GM19238 (cell line): ENCODE results near the gene TMEM239.
"Not testable (repeated sequence)": the region's sequence is repeated elsewhere in the genome, so short reads cannot be mapped to it uniquely, and the experiment has no call there.

Experiments
- DNase-seq: peaks from one replicate; pipeline ENCODE4 v3.0.0; 2011; ENCODE audit warnings: low spot score; ENCODE audit not compliant: insufficient read length

Gene TMEM239

GRCh38 chr20:2816030-2816582, at the start of gene TMEM239:
TSS of gene TMEM239 (plus strand) at chr20:2816364. CDS start at chr20:2816555, 191 bp downstream.
- no peak for DNase-seq

- DNase-seq = no peak
These were observed 48.2 kb upstream of the TMEM239 start for GRCh38 chr20:2767768-2768631.

- DNase-seq = no peak
These were observed 47.5 kb upstream of the TMEM239 start for GRCh38 chr20:2768632-2769015.

DNA sequence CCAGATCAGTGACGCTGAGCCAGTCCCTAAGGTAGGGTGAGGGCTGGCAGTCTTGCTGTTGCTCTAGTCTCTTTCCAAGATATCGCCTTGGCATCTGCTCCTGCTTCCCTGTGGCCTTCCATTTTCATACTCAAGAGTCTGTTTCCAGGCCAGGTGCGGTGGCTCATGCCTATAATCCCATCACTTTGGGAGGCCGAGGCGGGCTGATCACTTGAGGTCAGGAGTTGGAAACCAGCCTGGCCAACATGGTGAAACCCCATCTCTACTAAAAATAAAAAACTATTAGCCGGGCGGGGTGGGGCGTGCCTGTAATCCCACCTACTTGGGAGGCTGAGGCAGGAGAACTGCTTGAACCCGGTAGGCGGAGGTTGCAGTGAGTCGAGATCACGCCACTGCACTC, 46.1 kb upstream of the TMEM239 start:
- not testable (repeated sequence) for DNase-seq

DNA sequence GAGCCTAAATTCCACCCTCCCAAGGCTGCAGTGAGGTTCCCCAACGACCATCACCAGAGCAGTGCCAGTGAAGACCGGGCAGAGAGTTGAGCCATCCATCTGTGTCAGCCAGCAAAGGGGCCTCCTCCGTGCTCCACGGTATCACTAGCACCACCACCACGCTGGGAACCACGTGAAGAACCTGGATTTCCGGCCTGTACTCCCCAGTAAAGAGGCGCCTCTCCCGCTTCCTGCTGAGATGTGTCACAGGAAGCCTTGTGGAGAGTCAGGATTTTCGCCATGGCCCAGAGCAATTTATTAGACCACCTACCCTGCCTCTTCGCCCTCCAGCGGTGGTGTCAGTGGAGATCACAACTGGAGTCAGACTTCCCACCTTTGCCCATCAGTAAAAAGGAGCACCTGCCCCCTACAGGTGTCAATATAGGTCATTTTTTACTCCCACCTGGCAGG, 44.5 kb upstream of the TMEM239 start:
- DNase-seq = no peak

DNA sequence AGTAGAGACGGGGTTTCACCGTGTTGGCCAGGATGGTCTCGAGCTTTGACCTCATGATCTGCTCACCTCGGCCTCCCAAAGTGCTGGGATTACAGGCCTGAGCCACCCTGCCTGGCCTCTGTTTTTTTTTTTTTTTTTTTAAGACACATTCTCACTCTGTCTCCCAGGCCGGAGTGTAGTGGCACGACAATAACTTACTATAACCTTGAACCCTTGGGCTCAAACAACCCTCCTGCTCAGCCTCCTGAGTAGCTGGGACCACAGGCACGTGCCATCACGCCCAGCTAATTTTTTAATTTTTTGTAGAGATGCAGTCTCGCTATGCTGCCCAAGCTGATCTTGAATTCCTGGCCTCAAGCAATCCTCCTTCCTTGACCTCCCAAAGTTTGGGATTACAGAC, 42.4 kb upstream of the TMEM239 start:
- DNase-seq = no peak

- DNase-seq = no peak
These were observed 41.0 kb upstream of the TMEM239 start for GRCh38 chr20:2775139-2775538.

DNA sequence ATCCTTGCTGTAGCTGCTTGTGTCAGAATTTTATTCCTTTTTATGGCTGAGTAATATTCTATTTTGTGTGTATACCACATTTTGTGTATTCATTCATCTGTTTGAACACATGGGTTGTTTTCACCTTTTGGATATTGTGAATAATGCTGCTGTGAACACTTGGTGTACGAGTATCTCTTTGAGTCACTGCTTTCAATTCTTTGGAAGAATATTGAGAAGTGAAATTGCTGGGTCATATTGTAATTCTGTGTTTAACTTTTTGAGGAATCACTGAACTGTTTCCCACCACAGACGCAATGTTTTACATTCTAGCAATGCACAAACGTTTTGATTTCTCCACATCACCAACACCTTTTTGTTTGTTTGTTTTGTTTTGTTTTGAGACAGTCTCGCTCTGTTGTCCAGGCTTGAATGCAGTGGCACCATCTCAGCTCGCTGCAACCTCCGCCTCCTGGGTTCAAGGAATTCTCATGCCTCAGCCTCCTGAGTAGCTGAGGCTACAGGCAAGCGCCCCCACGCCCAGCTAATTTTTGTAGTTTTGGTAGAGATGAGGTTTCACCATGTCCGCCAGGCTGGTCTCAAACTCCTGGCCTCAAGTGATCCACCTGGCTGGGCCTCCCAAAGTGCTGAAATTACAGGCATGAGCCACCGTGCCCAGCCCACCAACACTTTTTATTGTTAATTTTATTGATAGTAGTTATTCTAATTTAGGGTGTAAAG, 37.4 kb upstream of the TMEM239 start:
- no peak for DNase-seq

DNA sequence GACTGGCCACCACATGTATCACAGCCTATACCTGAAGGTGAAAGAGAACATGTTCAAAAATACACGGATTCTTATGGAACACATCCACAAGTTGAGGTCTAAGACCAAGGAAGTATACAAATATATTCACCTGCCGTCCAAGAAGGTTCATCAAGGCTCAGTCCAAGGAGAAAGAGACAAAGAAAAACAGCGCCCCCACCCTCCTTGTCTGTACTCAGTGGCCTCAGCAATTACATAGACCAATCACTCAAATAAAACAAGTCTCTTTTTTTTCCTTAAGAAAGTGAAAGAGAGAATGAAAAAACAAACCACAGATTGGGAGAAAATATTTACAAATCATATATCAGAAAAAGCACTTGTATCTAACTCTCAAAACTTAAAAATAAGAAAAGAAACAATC, 35.2 kb upstream of the TMEM239 start:
- DNase-seq = no peak

- no peak for DNase-seq
These were observed 32.1 kb upstream of the TMEM239 start for GRCh38 chr20:2783908-2784566.

GRCh38 chr20:2793471-2793870, 22.7 kb upstream of the TMEM239 start:
- DNase-seq = no peak

DNA sequence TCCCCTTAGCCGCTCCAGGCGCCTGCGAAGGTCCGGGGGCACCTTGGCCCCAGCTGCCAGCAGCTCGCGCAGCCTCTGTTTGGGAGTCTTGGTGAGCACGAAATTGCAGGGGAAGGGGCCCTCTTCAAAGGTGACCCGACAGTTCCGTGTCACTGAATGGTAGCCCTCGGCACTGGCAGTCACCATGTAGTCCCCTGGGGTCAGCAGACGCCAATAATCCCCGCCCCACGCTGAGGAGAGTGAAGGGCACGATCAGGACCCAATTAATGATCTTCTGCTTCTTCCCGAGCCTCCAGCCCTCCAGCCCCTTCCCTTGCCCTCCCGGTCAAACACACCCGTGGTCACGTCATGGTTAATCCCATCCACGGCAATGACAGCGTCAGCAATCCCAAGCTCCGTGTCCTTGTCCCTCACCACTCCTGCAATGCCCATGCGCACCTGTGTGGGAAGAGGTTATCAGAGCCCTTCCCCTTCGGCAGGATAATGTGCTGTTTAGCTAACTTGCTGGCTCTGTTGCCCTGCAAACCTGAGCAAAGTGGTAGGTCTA, 21.9 kb upstream of the TMEM239 start:
- DNase-seq = no peak

GRCh38 chr20:2794866-2795447, 21.2 kb upstream of the TMEM239 start:
- no peak for DNase-seq

GRCh38 chr20:2795451-2795850, 20.7 kb upstream of the TMEM239 start:
- no peak for DNase-seq

DNA sequence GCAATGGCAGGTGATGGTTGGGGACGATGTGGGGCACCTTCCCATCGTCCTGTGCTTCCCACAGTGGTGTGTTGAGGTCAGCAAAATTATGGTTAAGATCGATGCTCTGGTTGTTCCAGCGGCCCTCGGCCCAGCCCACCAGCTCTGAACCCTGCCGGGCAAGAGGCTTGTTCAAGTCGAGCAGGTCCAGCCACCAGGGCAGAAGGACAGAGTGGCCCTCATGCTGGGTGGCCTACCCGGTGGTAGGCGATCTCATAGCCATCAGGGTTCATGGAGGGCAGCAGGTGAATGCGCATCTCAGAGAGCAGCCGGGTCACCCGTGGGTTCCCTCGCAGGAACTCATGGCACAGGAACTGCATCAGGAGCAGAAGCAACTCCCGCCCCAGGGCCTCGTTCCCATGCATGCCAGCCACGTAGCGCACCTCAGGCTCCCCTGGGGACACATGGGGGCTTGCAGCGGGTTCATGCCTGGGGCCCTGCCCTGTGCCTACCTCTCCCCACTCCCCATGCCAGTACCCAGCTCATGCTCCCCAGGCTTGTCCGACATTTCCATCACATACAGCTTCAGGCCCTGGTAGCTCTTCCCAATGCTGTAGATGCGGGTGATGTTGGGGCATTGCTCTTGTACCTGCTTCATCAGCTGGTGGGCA, 20.0 kb upstream of the TMEM239 start:
- no peak for DNase-seq

DNA sequence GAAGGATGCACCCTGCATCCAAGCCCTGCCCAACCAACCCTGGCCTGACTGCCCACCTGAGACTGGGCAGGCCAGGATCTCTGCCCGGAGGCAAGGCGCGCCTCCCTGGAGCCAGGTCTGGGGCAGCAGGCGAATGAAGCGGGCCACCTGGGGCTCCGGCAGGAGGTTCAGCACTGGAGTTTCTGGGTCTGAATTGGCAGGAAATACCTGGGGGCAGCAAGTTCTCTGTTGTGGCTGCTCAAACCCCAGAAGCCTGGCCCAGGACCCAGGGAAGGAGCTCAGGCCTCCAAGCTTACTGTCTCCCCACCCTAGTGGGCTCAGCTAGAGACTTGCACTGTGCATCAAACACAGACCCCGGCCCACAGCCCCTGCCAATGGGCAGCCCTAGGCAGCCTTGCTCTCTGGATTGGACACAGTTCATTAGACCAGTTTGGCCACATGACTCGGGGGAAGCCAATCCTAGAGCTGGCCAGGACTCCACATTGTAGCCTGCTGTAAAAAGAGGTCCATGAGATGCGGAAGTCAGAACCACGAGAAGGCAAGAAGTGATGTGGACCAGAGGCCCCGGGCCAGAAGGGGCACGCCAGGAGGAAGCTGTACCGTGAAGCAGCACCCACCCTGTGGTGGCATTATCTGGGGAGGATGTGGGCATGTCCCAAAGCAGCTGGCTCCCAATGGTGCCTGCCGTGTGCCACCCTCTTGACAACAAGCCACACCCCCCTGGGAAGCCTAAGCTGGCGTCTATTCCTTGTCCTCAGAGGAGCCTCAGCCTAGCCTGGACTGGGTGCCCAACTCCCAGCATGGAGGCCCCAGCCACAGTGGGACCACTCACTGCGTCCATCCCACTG, 18.8 kb upstream of the TMEM239 start:
- no peak for DNase-seq

DNA sequence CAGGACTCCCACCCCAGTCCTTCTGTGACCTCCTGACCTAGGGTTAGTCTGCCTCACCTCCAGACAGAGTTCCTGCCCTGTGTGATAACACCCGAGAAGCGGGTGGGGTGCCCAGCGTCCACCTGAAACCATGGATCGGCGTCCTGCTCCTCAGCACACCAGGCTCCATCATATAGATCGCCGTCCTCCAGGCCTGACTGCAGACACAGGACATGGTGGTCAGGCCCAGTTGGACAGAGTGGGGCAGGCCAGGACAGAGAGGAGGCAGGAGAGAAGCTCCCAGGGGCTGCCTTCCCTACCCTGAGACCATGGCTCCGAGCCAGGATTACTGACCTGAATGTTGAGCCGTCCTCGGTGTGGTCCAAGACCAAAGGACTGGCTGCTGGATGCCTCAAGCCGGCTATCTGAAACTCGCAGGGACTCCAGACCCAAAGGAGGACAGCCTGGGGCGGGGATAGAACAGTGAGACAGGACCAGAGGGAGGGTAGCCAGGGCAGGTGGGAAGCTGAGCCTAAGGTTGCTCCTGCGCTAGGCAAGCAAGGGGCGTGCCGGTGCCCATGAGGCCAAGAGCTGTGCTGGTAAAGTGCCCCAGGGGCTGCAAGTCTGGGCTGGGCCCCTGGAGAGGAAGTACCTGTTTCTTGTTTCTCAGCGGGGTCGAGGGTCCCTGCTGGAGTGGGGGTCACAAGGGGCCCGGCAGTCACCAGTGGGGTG, 17.9 kb upstream of the TMEM239 start:
- DNase-seq = no peak

DNA sequence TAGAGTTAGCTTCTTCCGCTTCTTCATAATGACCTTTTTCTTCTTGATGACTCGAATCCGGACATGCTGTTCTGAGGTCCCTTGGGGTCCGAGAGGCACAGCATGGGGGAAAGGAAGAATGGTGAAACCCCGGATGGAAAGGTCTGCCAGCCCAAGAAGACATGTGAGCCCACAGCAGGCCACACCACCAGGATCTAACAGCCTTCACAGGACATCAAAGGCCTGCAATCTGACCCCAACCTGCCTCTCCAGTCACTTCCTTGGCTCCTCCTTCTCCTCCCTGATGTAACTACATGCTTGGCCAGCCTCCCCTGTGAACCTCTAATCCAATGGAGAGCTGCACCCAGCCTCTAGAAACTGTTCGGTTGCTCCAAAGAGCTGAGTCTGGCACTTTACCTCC, 17.4 kb upstream of the TMEM239 start:
- DNase-seq = no peak

- DNase-seq = no peak
These were observed 16.9 kb upstream of the TMEM239 start for GRCh38 chr20:2799271-2799670.
